ENCODE results near the gene COL11A2.
"Not testable (repeated sequence)": the region's sequence is repeated elsewhere in the genome, so short reads cannot be mapped to it uniquely, and the experiment has no call there.

The COL11A2 gene

GRCh38 chr6:33192105-33192646 is at the start of gene COL11A2:
TSS of gene COL11A2 (minus strand) at chr6:33192467. CDS start at chr6:33192240, 227 bp downstream.
- no peak for DNase-seq

DNA sequence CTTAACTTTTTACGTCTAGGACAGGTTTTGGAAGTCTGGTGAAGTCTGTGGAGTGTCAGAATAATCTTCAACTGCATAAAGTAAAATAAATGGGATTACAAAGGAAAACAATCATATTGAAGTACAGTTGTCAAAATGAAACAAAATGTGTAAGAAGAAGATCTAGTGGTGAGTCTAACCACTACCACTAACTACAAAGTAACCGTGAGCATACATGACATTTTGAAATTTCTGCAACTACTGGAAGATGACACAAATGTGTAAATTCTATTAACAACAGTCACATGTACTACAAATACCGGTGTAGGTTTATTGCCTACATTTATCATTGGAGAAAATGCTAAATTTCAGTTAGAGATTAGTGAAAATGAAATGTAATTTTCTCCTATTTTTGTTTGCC is 49.7 kb upstream of the COL11A2 start:
- no peak for DNase-seq

DNA sequence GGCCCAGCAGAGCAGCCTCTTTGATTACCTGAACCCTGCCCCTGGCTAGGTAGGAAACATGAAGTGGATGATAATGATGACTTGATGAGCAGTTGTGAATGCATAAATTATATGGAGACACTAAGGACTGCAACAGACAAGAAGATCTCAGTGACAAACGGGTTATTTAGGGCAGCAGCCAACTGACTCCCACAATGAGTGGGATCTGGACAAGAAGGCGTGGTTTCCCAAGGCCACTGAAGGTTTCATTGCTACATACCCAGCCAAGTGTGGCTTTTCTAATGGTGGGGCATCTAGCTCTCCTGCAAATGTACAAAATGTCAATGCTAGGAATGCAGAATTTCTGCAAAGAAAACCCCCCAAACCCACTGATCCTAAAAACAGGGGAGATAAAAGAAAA is 45.5 kb upstream of the COL11A2 start:
- DNase-seq = no peak

GRCh38 chr6:33236852-33237251 is 44.6 kb upstream of the COL11A2 start:
- no peak for DNase-seq

- DNase-seq = no peak
These were observed 44.1 kb upstream of the COL11A2 start for GRCh38 chr6:33236328-33236727.

DNA sequence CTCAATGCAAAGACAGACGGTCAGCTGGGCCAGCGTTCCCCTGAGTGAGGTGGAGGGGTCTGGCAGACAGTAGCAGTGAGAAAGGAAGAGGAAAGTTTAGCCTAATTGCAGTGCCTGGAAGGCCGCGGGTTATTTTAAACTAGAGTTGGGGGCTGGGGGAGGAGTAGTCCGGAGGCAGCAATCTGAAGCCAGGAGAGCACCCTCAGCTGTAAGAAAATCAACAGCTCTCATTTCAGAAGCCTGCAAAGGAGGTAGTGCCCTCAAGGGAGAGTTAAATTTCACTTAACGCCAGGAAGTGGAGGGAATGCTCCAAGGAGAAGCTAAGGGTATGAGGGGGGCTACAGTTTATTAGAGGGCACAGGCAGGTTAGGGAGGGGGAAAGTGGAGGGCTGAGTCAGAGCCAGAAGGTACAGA is 43.0 kb upstream of the COL11A2 start:
- no peak for DNase-seq

GRCh38 chr6:33226503-33227120 is 34.3 kb upstream of the COL11A2 start:
- DNase-seq = not testable (repeated sequence)

GRCh38 chr6:33217681-33218080 is 25.4 kb upstream of the COL11A2 start:
- DNase-seq = no peak

- no peak for DNase-seq
These were observed 25.0 kb upstream of the COL11A2 start for GRCh38 chr6:33217246-33217645.

DNA sequence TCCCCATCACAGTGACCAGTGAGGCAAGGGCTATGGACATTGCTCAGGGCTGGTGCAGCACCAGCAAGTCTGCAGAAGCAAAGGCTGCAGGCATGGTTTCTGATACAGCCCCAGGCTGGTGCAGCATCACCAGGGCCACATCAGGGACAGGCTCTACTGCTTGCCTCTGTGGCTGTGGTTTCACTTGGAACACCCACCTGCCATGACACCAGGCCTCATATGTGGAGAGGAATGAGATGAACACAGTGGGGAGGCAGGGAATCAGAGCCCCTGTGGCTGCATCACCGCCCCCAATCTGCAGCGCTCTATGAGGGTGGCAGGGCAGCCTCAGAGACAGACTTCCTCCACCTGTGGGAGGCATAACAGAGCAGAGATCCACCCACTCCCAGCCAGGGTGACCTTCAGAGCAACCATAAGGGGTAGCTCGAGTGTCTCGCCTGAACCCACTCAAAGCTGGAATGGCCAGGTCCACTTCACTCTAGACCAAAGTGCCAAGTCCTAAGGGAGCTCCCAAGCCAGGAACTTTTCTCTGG is 23.9 kb upstream of the COL11A2 start:
- no peak for DNase-seq

DNA sequence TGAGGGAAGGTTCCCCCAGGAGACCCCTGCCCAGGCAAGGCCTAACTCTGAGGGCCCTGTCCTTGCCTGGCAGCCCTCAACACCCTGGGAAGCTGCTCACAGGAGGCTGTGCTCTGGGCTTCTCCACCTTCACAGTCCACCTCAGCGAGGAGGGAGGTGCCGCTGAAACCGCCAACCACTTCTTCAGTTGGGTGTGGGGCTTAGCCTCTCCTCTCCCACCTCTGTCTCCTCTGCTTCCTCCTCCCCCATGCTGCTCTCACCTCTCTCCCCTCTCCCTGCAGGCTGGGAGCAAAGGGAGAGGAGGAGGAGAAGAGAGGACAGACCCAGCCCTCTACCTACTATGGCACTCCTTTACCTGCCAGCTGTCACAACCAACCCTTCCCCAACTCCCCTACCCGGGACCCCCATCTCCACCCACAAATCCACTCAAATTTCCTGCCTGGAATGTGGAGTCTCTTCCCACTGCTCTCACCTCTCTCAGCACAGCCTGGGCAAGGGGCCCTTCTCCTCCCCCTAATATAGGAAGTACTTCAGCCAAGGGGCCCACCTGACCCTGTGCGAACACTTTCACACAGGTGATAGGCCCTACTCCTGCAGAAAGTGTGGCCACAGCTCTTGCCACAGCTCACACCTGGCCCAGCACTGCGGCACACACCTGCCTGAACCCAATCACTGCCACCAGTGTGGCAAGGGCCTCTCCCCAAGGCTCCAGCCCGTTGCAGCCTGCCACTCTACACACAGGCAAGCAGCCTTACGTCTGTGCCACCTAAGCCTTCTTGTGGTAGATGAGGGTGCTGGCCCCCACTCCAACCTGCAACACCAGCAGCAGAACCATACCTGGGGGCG is 23.2 kb upstream of the COL11A2 start:
- no peak for DNase-seq

DNA sequence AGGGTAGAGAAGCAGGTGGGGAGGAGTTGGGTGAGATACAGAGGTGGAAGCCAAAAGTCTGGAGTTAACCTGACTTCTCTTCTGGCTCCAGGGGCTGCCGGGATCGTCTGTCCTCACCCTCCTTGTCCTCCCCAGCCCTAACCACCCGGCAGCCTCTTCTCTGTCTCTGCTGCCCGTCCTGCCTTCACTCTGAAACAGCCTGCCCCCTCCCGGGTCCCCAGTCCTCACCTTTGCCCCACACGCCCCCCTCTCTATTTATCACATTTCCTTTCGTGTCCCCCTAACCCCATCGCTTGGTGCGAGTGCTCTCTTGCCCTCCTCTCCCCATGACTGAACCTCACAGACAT is 21.7 kb upstream of the COL11A2 start:
- DNase-seq = no peak

- DNase-seq = no peak
These were observed 21.1 kb upstream of the COL11A2 start for GRCh38 chr6:33213166-33213988.

- DNase-seq = no peak
These were observed 20.5 kb upstream of the COL11A2 start for GRCh38 chr6:33212857-33213165.

- no peak for DNase-seq
These were observed 19.6 kb upstream of the COL11A2 start for GRCh38 chr6:33211666-33212422.

- no peak for DNase-seq
These were observed 18.9 kb upstream of the COL11A2 start for GRCh38 chr6:33211136-33211535.

DNA sequence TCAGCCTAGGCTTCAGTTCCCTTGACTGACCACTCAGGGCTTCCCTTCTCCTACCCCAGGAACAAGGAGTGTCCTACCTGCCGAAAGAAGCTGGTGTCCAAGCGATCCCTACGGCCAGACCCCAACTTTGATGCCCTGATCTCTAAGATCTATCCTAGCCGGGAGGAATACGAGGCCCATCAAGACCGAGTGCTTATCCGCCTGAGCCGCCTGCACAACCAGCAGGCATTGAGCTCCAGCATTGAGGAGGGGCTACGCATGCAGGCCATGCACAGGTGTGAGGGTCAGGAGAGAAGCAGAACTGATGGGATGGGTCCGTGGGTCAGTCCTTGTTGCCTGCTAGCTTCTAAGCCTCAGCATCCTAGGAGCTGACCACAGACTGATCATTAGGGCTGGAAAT is 17.6 kb upstream of the COL11A2 start:
- no peak for DNase-seq

DNA sequence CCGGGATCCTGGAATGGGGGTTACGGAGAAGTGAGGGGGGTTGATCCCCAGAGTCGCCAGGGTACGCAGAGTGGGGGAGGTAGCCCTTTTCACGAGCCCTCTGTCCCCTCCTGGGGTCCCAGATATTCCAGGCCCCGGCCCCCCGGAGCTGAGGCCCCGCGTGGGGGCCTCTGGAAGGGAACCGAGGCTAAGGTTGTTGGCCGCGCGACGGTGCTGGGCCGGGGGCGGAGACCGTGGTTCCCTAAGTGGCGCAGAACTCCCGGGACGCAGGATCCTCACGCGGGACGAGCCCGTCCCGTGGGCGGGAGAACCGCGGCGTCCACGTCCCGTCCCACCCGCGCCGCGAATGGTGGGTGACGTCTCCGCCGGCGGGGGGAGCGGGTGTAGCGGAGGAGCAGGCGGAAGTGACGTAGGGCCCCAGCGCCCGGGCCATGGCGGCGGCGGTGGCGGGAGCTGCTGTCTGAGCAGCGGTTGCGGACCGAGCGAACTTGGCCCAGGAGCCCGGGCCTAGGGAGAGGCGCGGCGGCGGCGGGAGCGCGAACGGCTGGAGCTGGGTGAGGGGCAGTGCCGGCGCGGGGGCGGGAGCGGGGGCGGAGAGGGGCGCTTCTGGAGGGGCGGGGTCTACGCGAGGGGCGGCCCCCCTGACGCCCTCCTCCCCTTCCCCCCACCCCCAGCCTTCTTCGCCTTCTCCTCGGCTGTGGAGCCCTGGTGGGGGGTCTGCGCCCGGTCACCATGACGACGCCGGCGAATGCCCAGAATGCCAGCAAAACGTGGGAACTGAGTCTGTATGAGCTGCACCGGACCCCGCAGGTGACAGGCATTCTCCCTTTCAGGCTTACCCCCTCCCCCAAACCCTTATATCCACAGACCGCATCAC is 16.1 kb upstream of the COL11A2 start, which contains the start of gene RING1:
TSS of gene RING1 (plus strand) at position 410 of the 877 bp plus-strand sequence. CDS start at position 733, 323 bp downstream.
- peak; percentile 87 to 90 for DNase-seq

GRCh38 chr6:33207552-33208090 is 15.4 kb upstream of the COL11A2 start:
- DNase-seq = no peak

DNA sequence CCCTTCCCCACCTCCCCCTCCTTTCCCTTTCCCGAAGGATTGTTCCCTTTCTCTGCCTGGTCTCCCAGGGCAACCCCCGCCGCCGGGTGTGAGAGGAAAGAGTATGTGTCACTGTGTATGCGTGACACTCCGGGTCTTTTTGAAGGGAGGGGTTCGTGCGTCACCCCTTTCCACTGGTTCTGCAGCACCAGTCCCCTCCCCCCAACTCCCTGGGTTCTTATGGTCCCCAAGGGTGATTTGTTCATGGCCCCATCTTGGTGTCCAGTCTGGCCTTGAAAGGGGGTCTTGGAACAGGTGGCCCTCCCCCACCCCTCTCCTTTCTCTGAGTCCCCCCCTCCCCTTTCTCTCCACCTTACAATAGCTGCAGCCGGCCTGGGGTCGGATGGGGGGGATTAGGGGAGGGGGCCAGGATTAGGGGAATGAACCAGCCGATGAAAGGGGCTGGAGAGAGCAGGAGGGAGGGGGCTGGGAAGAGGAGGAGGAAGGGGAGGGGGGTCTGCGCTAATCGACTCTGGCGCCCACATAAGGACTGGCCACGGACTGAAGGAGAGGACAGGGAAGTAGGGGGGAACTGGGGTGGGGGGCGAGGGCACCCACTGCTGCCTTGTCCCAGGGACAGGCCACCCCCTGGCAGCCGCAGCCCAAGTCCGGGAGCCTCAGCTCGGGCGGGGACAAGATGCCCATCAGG is 14.7 kb upstream of the COL11A2 start:
- DNase-seq = no peak
